Panc1 (cell line): ENCODE results near the gene MYRFL. TPM values are rescaled to one million over a fixed set of nuclear protein-coding genes. Genes with fewer than 3 reads are reported as not detected.

Source experiments
- ATAC-seq: fragments of 200-7000 bp; cut with Tn5 transposase; 2 replicates; pipeline ENCODE4 v1.9.1; 2020; ENCODE audit warnings: mild to moderate bottlenecking, moderate library complexity
- BruUV-seq: library from RNA; stranded (reverse); fragments of 400-500 nt; replicated peaks from 2 replicates; lab custom pipeline; 2021; lab: Mats Ljungman, UMichigan
- CTCF ChIA-PET: fragments of 300-600 bp; sonication (Branson Sonifier 250); formaldehyde crosslinking; loops from one replicate; lab custom pipeline; 2022; ENCODE audit warnings: antibody characterized with exemption; lab: Charles Lee
- POLR2A ChIA-PET: fragments of 300-600 bp; sonication (Branson Sonifier 250); formaldehyde crosslinking; loops from one replicate; lab custom pipeline; 2022; ENCODE audit warnings: antibody characterized with exemption; lab: Charles Lee
- DNase-seq: peaks from one replicate; pipeline ENCODE4 v3.0.0-alpha.2; 2010; ENCODE audit warnings: low read depth, low spot score
- H3K27ac ChIP-seq: 2 replicates; pipeline ENCODE4 v1.5.1; 2011; ENCODE audit warnings: mild to moderate bottlenecking, low read length, inconsistent platforms
- H3K27me3 ChIP-seq: fragments of 200-500 bp; sonication (Bioruptor generic); 2 replicates; pipeline ENCODE4 v1.6.0; 2014; ENCODE audit warnings: low read length, inconsistent platforms; ENCODE audit not compliant: control insufficient read depth, insufficient read depth
- H3K36me3 ChIP-seq: fragments of 200-500 bp; sonication (Bioruptor generic); 2 replicates; pipeline ENCODE4 v1.5.1; 2014; ENCODE audit warnings: inconsistent platforms, mild to moderate bottlenecking, low read length, moderate library complexity; ENCODE audit not compliant: control insufficient read depth, insufficient read depth
- H3K4me1 ChIP-seq: 2 replicates; pipeline ENCODE4 v1.5.1; 2011; ENCODE audit warnings: inconsistent platforms, mild to moderate bottlenecking, low read length, moderate library complexity; ENCODE audit not compliant: control insufficient read depth, insufficient read depth
- H3K4me3 ChIP-seq, 2 experiments: 2 replicates each; pipeline ENCODE4 v1.5.1; 2011 to 2012; ENCODE audit warnings: low read depth in 2 of 2, low read length in 2 of 2, mild to moderate bottlenecking in 2 of 2, inconsistent platforms in 1 of 2, moderate library complexity in 1 of 2
- H3K9me3 ChIP-seq: fragments of 200-500 bp; sonication (Bioruptor generic); 2 replicates; pipeline ENCODE4 v1.5.1; 2014; ENCODE audit warnings: low read depth, mild to moderate bottlenecking, inconsistent platforms, low read length, moderate library complexity; ENCODE audit not compliant: control insufficient read depth, insufficient read depth
- CTCF ChIP-seq: fragments of 450-650 bp; IDR thresholded peaks from 2 replicates; pipeline ENCODE4 v1.5.1; 2017; ENCODE audit warnings: mild to moderate bottlenecking
- POLR2AphosphoS5 ChIP-seq: IDR thresholded peaks from 2 replicates; pipeline ENCODE4 v1.6.1; 2012; ENCODE audit warnings: mild to moderate bottlenecking, low read depth, low read length, moderate library complexity
- SIN3A ChIP-seq: IDR thresholded peaks from 2 replicates; pipeline ENCODE4 v1.6.1; 2012; ENCODE audit warnings: low read depth, mild to moderate bottlenecking, low read length, moderate library complexity, borderline replicate concordance; ENCODE audit not compliant: insufficient read depth
- TCF7L2 ChIP-seq: IDR thresholded peaks from 2 replicates; pipeline ENCODE4 v1.6.1; 2011; ENCODE audit warnings: mild to moderate bottlenecking, low read depth, low read length, inconsistent platforms
- in situ Hi-C: cut with HindIII; loops from 2 replicates; pipeline ENCODE4 v1.10.0; 2016; ENCODE audit warnings: low sequenced_read_pairs, low pct_unique_long_range_greater_than_20kb
- intact Hi-C: fragments of 100-400 bp; cut with micrococcal nuclease; formaldehyde crosslinking; loops from one replicate; pipeline ENCODE4 v1.10.0; 2022; ENCODE audit not compliant: unreplicated experiment
- total RNA-seq: library from RNA; stranded (reverse); gene quantifications from one replicate; pipeline ENCODE4 v1.2.1, GENCODE V29; 2021; ENCODE audit not compliant: unreplicated experiment
- TF ChIP-seq, protein P1 (sequence below), 2 experiments: IDR thresholded peaks; 2 replicates each; pipeline ENCODE4 v1.6.1; 2011 to 2012; ENCODE audit warnings: low read depth in 2 of 2, control low read depth in 1 of 2, low read length in 1 of 2, mild to moderate bottlenecking in 1 of 2, moderate library complexity in 1 of 2; ENCODE audit not compliant: insufficient read depth in 1 of 2

The MYRFL gene
- total RNA-seq, 1 experiment from 2014 or later: not detected

DNA sequence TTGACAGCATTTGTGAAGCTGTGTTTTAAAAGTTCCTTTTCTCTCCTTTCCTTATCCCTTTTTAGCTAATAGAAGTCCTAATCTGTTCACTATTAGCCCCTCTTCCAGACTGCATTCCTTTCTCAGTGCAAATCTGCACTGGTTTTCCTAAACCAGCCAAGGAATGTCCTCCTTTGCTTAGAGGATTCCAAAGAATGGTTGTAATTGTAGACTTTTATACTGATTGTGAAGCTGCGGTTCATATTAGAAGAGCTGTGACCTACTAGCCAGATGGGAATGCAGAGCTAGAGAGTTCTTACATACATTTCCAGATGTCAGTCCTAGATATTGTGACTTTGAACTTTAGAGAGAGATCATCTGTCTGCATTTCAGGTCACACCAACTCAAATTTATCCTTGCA lies 79.8 kb downstream of the MYRFL start:
- DNase-seq (no peak), ATAC-seq (no peak)
- no peak overlapping the region for H3K27ac ChIP-seq
- BruUV-seq: no TSS peak
- H3K4me3 ChIP-seq: no peak overlapping the region
- in situ Hi-C loops: no loop called here
- TF ChIP-seq POLR2AphosphoS5: no peak
- TF ChIP-seq, protein P1, sequence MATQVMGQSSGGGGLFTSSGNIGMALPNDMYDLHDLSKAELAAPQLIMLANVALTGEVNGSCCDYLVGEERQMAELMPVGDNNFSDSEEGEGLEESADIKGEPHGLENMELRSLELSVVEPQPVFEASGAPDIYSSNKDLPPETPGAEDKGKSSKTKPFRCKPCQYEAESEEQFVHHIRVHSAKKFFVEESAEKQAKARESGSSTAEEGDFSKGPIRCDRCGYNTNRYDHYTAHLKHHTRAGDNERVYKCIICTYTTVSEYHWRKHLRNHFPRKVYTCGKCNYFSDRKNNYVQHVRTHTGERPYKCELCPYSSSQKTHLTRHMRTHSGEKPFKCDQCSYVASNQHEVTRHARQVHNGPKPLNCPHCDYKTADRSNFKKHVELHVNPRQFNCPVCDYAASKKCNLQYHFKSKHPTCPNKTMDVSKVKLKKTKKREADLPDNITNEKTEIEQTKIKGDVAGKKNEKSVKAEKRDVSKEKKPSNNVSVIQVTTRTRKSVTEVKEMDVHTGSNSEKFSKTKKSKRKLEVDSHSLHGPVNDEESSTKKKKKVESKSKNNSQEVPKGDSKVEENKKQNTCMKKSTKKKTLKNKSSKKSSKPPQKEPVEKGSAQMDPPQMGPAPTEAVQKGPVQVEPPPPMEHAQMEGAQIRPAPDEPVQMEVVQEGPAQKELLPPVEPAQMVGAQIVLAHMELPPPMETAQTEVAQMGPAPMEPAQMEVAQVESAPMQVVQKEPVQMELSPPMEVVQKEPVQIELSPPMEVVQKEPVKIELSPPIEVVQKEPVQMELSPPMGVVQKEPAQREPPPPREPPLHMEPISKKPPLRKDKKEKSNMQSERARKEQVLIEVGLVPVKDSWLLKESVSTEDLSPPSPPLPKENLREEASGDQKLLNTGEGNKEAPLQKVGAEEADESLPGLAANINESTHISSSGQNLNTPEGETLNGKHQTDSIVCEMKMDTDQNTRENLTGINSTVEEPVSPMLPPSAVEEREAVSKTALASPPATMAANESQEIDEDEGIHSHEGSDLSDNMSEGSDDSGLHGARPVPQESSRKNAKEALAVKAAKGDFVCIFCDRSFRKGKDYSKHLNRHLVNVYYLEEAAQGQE (IDR thresholded peaks at IDR 0.05; ENCODE audit: insufficient read depth in 1 of 2, low read depth in 2 of 2, low read length in 1 of 2): no peak
- no peak for TF ChIP-seq TCF7L2
- TF ChIP-seq SIN3A: no peak
- no peak for TF ChIP-seq CTCF
- ChIA-PET POLR2A (no interaction called here), CTCF (no interaction called here)
- no peaks in the 10 kb centered on the region for H3K4me1 ChIP-seq
- no peaks in the 10 kb centered on the region for H3K27me3 ChIP-seq
- intact Hi-C loops: loop anchor here (10.0 kb wide), 1 partner anchor 340 kb away; the partner anchor contains the start of gene CNOT2
- no peaks in the 10 kb centered on the region for H3K36me3 ChIP-seq
- H3K9me3 ChIP-seq: no peaks in the 10 kb centered on the region

- ChIA-PET CTCF (no interaction called here), POLR2A (no interaction called here)
- in situ Hi-C loops: no loop called here
- intact Hi-C loops: loop anchor here (10.0 kb wide), 1 partner anchor 339 kb away; the partner anchor contains the start of gene CNOT2
- no peak for TF ChIP-seq TCF7L2
- TF ChIP-seq CTCF: no peak
- no peak for TF ChIP-seq POLR2AphosphoS5
- TF ChIP-seq SIN3A: no peak
- TF ChIP-seq, protein P1 (IDR thresholded peaks at IDR 0.05; ENCODE audit: insufficient read depth in 1 of 2, low read depth in 2 of 2, low read length in 1 of 2): no peak
- Histone ChIP-seq H3K36me3 (no peaks in the 10 kb centered on the region), H3K4me1 (no peaks in the 10 kb centered on the region), H3K27me3 (no peaks in the 10 kb centered on the region), H3K4me3 (no peak overlapping the region), H3K27ac (no peak overlapping the region), H3K9me3 (no peaks in the 10 kb centered on the region)
- BruUV-seq: no TSS peak
- ATAC-seq (no peak), DNase-seq (no peak)
Observed at GRCh38 chr12:69905801-69906200, 80.8 kb downstream of the MYRFL start.
